Muscle of leg (tissue), 11 donors: ENCODE data around the gene TRIML2. TPM values are rescaled to one million over a fixed set of nuclear protein-coding genes. Genes with fewer than 3 reads are reported as not detected.
"Not testable (repeated sequence)": the region's sequence is repeated elsewhere in the genome, so short reads cannot be mapped to it uniquely, and the experiment has no call there.

Source experiments
- DNase-seq: peaks from one replicate; pipeline ENCODE4 v3.0.0; 2013
- H3K27ac ChIP-seq: one replicate; pipeline ENCODE4 v1.5.1; 2013; ENCODE audit warnings: mild to moderate bottlenecking, low read length, control low read depth
- H3K27me3 ChIP-seq: one replicate; pipeline ENCODE4 v1.6.1; 2013; ENCODE audit warnings: low read length; ENCODE audit not compliant: control insufficient read depth, insufficient read depth
- H3K36me3 ChIP-seq: one replicate; pipeline ENCODE4 v1.6.1; 2013; ENCODE audit warnings: low read length; ENCODE audit not compliant: control insufficient read depth, insufficient read depth
- H3K4me1 ChIP-seq: one replicate; pipeline ENCODE4 v1.6.1; 2013; ENCODE audit warnings: low read length; ENCODE audit not compliant: control insufficient read depth, insufficient read depth
- H3K4me3 ChIP-seq: one replicate; pipeline ENCODE4 v1.5.1; 2013; ENCODE audit warnings: low read length, control low read depth
- H3K9me3 ChIP-seq: replicated peaks from 2 replicates; pipeline ENCODE4 v1.6.1; 2013; ENCODE audit warnings: low read depth, low read length; ENCODE audit not compliant: control insufficient read depth
- whole genome bisulfite sequencing: methylation state at CpG from one replicate; pipeline ENCODE4 v1.1.5; 2013; ENCODE audit warnings: missing lambda C conversion rate; ENCODE audit not compliant: insufficient coverage; 5-methylcytosine and 5-hydroxymethylcytosine counted together
- polyA plus RNA-seq, 8 donors: library from polyadenylated mRNA; unstranded; fragments of 120-200 nt; gene quantifications; one replicate each; pipeline versions ENCODE4 v1.2.1 to v1.2.3, GENCODE V29; 2013; ENCODE audit warnings: inconsistent platforms in 1 of 8, low replicate concordance in 1 of 8; ENCODE audit not compliant: insufficient read length in 8 of 8, insufficient read depth in 1 of 8
- total RNA-seq: library from RNA; stranded (reverse); fragments of 120-200 nt; gene quantifications from one replicate; pipeline ENCODE4 v1.2.4, GENCODE V29; 2013

Gene TRIML2
- total and polyA plus RNA-seq, 9 donors = 0.30 TPM; not detected in 8

- H3K4me3 ChIP-seq, H3K36me3 ChIP-seq, H3K9me3 ChIP-seq, H3K27ac ChIP-seq, DNase-seq, H3K4me1 ChIP-seq, H3K27me3 ChIP-seq: not testable (repeated sequence)
- WGBS = 92% methylated on average over 10 of the region's 10 CpGs
These were observed 63.9 kb downstream of the TRIML2 start for GRCh38 chr4:188045461-188045860.

GRCh38 chr4:188043154-188043553 is 66.2 kb downstream of the TRIML2 start:
- H3K27ac ChIP-seq = no peak overlapping the region
- 75% methylated on average over 2 of the region's 5 CpGs for WGBS
- H3K27me3 ChIP-seq = no peaks in the 10 kb centered on the region
- no peaks in the 10 kb centered on the region for H3K9me3 ChIP-seq
- no peaks in the 10 kb centered on the region for H3K4me1 ChIP-seq
- no peaks in the 10 kb centered on the region for H3K36me3 ChIP-seq
- DNase-seq = no peak
- no peak overlapping the region for H3K4me3 ChIP-seq

GRCh38 chr4:188042191-188042590 is 67.2 kb downstream of the TRIML2 start:
- DNase-seq = no peak
- H3K27ac ChIP-seq = no peak overlapping the region
- H3K9me3 ChIP-seq = no peaks in the 10 kb centered on the region
- no peaks in the 10 kb centered on the region for H3K36me3 ChIP-seq
- H3K4me1 ChIP-seq = no peaks in the 10 kb centered on the region
- H3K27me3 ChIP-seq = no peaks in the 10 kb centered on the region
- no peak overlapping the region for H3K4me3 ChIP-seq
- WGBS = 75% methylated on average over 4 of the region's 15 CpGs

- Histone ChIP-seq H3K9me3 (no peaks in the 10 kb centered on the region), H3K27ac (no peak overlapping the region), H3K4me3 (no peak overlapping the region), H3K4me1 (no peaks in the 10 kb centered on the region), H3K36me3 (no peaks in the 10 kb centered on the region), H3K27me3 (no peaks in the 10 kb centered on the region)
- WGBS = 83% methylated on average over 21 of the region's 21 CpGs
- no peak for DNase-seq
These were observed 67.7 kb downstream of the TRIML2 start for GRCh38 chr4:188041721-188042120.

Other genes starting within 250 kb of the TRIML2 start
- gene ZFP42, start 113.8 kb downstream of the TRIML2 start, total RNA-seq = under 0.01 TPM
- under 1 TPM; 0.05 to 0.40 (median 0.10) TPM for gene ZFP42, start 113.8 kb downstream of the TRIML2 start, polyA plus RNA-seq
- gene TRIML1, start 29.8 kb upstream of the TRIML2 start, total RNA-seq = not detected
- gene TRIML1, start 29.8 kb upstream of the TRIML2 start, polyA plus RNA-seq = not detected